ENCODE data around the gene PCSK4.

GRCh38 chr19:1531587-1531986, 41.4 kb upstream of the PCSK4 start:
- TF ChIP-seq, protein P1, sequence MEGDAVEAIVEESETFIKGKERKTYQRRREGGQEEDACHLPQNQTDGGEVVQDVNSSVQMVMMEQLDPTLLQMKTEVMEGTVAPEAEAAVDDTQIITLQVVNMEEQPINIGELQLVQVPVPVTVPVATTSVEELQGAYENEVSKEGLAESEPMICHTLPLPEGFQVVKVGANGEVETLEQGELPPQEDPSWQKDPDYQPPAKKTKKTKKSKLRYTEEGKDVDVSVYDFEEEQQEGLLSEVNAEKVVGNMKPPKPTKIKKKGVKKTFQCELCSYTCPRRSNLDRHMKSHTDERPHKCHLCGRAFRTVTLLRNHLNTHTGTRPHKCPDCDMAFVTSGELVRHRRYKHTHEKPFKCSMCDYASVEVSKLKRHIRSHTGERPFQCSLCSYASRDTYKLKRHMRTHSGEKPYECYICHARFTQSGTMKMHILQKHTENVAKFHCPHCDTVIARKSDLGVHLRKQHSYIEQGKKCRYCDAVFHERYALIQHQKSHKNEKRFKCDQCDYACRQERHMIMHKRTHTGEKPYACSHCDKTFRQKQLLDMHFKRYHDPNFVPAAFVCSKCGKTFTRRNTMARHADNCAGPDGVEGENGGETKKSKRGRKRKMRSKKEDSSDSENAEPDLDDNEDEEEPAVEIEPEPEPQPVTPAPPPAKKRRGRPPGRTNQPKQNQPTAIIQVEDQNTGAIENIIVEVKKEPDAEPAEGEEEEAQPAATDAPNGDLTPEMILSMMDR (IDR thresholded peaks at IDR 0.05): no peak
- TF ChIP-seq POLR2A (IDR thresholded peaks at IDR 0.05): no peak

Data from Peyer's patch (tissue), 4 donors.